Esophagus squamous epithelium (tissue), 5 donors: ENCODE data around the gene DIPK1B. TPM values are rescaled to one million over a fixed set of nuclear protein-coding genes. Genes with fewer than 3 reads are reported as not detected.
A peak's percentile ranks its signal among the peaks of the same experiment; 100 is the strongest.
"Not testable (repeated sequence)": the region's sequence is repeated elsewhere in the genome, so short reads cannot be mapped to it uniquely, and the experiment has no call there.

Experiments
- DNase-seq: peaks from one replicate; lab custom pipeline; 2025; lab: John Stamatoyannopoulos, UW
- H3K27ac ChIP-seq, 4 donors: fragments of 200-600 bp; sonication (generic); one replicate each; pipeline ENCODE4 v1.5.1; 2016 to 2019; ENCODE audit warnings: mild to moderate bottlenecking in 1 of 4
- H3K27me3 ChIP-seq, 4 donors: fragments of 200-600 bp; sonication (generic); 1 replicate in 3 of 4; 2 replicates in 1 of 4; pipeline versions ENCODE4 v1.5.1 to v1.6.0; 2017 to 2021; ENCODE audit warnings: antibody characterized with exemption in 1 of 4
- H3K36me3 ChIP-seq, 3 donors: fragments of 200-600 bp; sonication (generic); one replicate each; pipeline ENCODE4 v1.5.1; 2016 to 2019
- H3K4me1 ChIP-seq, 3 donors: fragments of 200-600 bp; sonication (generic); one replicate each; pipeline ENCODE4 v1.5.1; 2017 to 2019
- H3K4me3 ChIP-seq, 4 donors: fragments of 200-600 bp; sonication (generic); 1 replicate in 3 of 4; 2 replicates in 1 of 4; pipeline ENCODE4 v1.5.1; 2016 to 2019; ENCODE audit warnings: mild to moderate bottlenecking in 2 of 4, moderate library complexity in 1 of 4
- H3K9me3 ChIP-seq, 3 donors: fragments of 200-600 bp; sonication (generic); one replicate each; pipeline ENCODE4 v1.5.1; 2016 to 2019
- CTCF ChIP-seq, 6 experiments: fragments of 450-650 bp in 4 of 6; fragments of 200-600 bp in 2 of 6; sonication (generic) in 2 of 6; IDR thresholded peaks; one replicate each; pipeline ENCODE4 v1.5.1; 2016 to 2019; ENCODE audit warnings: antibody characterized with exemption in 6 of 6, mild to moderate bottlenecking in 4 of 6, moderate library complexity in 4 of 6
- POLR2A ChIP-seq, 4 donors: fragments of 450-650 bp; IDR thresholded peaks; one replicate each; pipeline ENCODE4 v1.6.1; 2017; ENCODE audit warnings: antibody characterized with exemption in 4 of 4, mild to moderate bottlenecking in 4 of 4, moderate library complexity in 3 of 4
- WGBS, 2 donors: methylation state at CpG; one replicate each; pipeline ENCODE4 v1.1.5; 2018; 5-methylcytosine and 5-hydroxymethylcytosine counted together
- intact Hi-C: fragments of 100-400 bp; cut with DNase I; formaldehyde crosslinking; loops from one replicate; pipeline ENCODE4 v1.15.0; 2022
- total RNA-seq, 4 donors: library from RNA; depleted of rRNA; stranded (reverse); fragments of >200 nt; gene quantifications; one replicate each; pipeline ENCODE4 v1.1.0, GENCODE V29; 2016
- donor health status: DM: yes; HTN: yes; CAD: no.

DIPK1B gene
- total RNA-seq, 4 donors from 2014 or later: 0.48 to 6.3 (median 1.1) TPM

GRCh38 chr9:136709454-136710109 lies 2.8 kb upstream of the DIPK1B start:
- 88 to 100% methylated on average over 4 to 14 of the region's 24 CpGs for WGBS, 2 donors
- H3K4me3 ChIP-seq: no peak overlapping the region
- DNase-seq: no peak
- H3K4me1 ChIP-seq: peaks cover 7 to 30% (median 12%) of the 10 kb centered on the region in 3 donors
- H3K27ac ChIP-seq: no peak overlapping the region
- no peaks in the 10 kb centered on the region for H3K9me3 ChIP-seq
- intact Hi-C loops: loop anchor here (10.0 kb wide), 1 partner anchor 475 kb away; no protein-coding TSS in a partner anchor
- peaks cover 0 to 59% (median 3%) of the 10 kb centered on the region in 4 donors for H3K27me3 ChIP-seq
- no peaks in the 10 kb centered on the region for H3K36me3 ChIP-seq
- TF ChIP-seq CTCF (IDR thresholded peaks at IDR 0.05) (no peak), POLR2A (IDR thresholded peaks at IDR 0.05) (no peak)

GRCh38 chr9:136710543-136710942 lies 1.8 kb upstream of the DIPK1B start:
- DNase-seq: no peak
- no peaks in the 10 kb centered on the region for H3K9me3 ChIP-seq
- intact Hi-C loops: no loop called here
- no peak overlapping the region for H3K4me3 ChIP-seq
- no peak for TF ChIP-seq POLR2A (IDR thresholded peaks at IDR 0.05)
- no peak for TF ChIP-seq CTCF (IDR thresholded peaks at IDR 0.05)
- no peak overlapping the region for H3K27ac ChIP-seq
- WGBS, 2 donors: 79 to 81% methylated on average over 7 of the region's 7 CpGs
- peaks cover 7 to 39% (median 12%) of the 10 kb centered on the region in 3 donors for H3K4me1 ChIP-seq
- no peaks in the 10 kb centered on the region for H3K36me3 ChIP-seq
- peaks cover 0 to 65% (median 3%) of the 10 kb centered on the region in 4 donors for H3K27me3 ChIP-seq

- H3K4me3 ChIP-seq, intact Hi-C loops, H3K36me3 ChIP-seq, H3K9me3 ChIP-seq, H3K27ac ChIP-seq, DNase-seq: not testable (repeated sequence)
- Histone ChIP-seq H3K27me3 (peaks cover 0 to 61% (median 3%) of the 10 kb centered on the region in 4 donors), H3K4me1 (peaks cover 7 to 40% (median 12%) of the 10 kb centered on the region in 3 donors)
- 21 to 27% methylated on average over 4 of the region's 4 CpGs for WGBS, 2 donors
These were observed 1.1 kb upstream of the DIPK1B start for GRCh38 chr9:136711219-136711648.

GRCh38 chr9:136712690-136713544 lies 545 bp downstream of the DIPK1B start:
- H3K4me1 ChIP-seq: peaks cover 7 to 40% (median 12%) of the 10 kb centered on the region in 3 donors
- H3K27ac ChIP-seq: peak overlapping the region; percentile 31 to 75 (median 50)
- WGBS, 2 donors: 0% methylated on average over 3 of the region's 56 CpGs; no CpG with 5 or more reads in 1 of the 2 donors
- no peaks in the 10 kb centered on the region for H3K36me3 ChIP-seq
- TF ChIP-seq POLR2A (IDR thresholded peaks at IDR 0.05) (no peak), CTCF (IDR thresholded peaks at IDR 0.05) (no peak)
- H3K9me3 ChIP-seq: no peaks in the 10 kb centered on the region
- peak overlapping the region; percentile 19 to 68 (median 48) for H3K4me3 ChIP-seq
- H3K27me3 ChIP-seq: peaks cover 0 to 71% (median 3%) of the 10 kb centered on the region in 4 donors
- intact Hi-C loops: no loop called here
- no peak for DNase-seq

- no peak for DNase-seq
- intact Hi-C loops: no loop called here
- peak overlapping the region in 3 of 4 donors; percentile 42 to 68 (median 53) for H3K4me3 ChIP-seq
- 20% methylated on average over 1 of the region's 8 CpGs; no CpG with 5 or more reads in 1 of the 2 donors for WGBS, 2 donors
- H3K36me3 ChIP-seq: no peaks in the 10 kb centered on the region
- peaks cover 0 to 71% (median 3%) of the 10 kb centered on the region in 4 donors for H3K27me3 ChIP-seq
- H3K27ac ChIP-seq: peak overlapping the region in 3 of 4 donors; percentile 16 to 75 (median 66)
- no peak for TF ChIP-seq POLR2A (IDR thresholded peaks at IDR 0.05)
- no peak for TF ChIP-seq CTCF (IDR thresholded peaks at IDR 0.05)
- peaks cover 7 to 42% (median 12%) of the 10 kb centered on the region in 3 donors for H3K4me1 ChIP-seq
- H3K9me3 ChIP-seq: no peaks in the 10 kb centered on the region
These were observed 1.2 kb downstream of the DIPK1B start for GRCh38 chr9:136713550-136713949.
